ENCODE data around the gene ZNF106. TPM values are rescaled to one million over a fixed set of nuclear protein-coding genes. Genes with fewer than 3 reads are reported as not detected.
A peak's percentile ranks its signal among the peaks of the same experiment; 100 is the strongest.

The ZNF106 gene
- total RNA-seq, 2 experiments from 2014 or later, result 50.9 to 51.8 TPM

DNA sequence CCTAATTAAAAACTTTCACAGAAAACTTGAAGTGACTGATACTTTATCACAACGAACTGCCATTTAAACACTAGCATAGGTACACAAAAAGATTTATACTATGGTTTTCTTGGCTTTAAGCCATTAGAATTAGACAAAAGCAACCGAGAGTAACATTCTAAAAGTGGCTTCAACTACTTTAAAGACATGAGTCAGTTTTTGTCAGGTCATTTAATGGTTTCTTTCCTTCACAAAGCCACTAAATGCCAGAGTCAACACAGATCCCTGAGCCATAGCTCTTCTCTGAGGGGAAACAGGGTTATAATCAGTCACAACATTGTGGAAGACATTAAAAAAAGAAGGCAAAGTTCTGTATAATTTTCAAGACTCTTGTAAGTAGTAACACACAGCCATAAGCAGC, 77.0 kb downstream of the ZNF106 start:
- H3K27ac Mint-ChIP-seq, result no peak overlapping the region
- no peaks in the 10 kb centered on the region for H3K27me3 Mint-ChIP-seq
- peaks cover 1% of the 10 kb centered on the region for H3K4me1 Mint-ChIP-seq
- DNase-seq, result no peak
- no peaks in the 10 kb centered on the region for H3K9me3 Mint-ChIP-seq
- POLR2A ChIA-PET, result no interaction called here
- ATAC-seq (ENCODE audit: low read depth), result no peak
- H3K36me3 Mint-ChIP-seq, result peaks cover 11% of the 10 kb centered on the region
- H3K4me3 Mint-ChIP-seq, result no peak overlapping the region

DNA sequence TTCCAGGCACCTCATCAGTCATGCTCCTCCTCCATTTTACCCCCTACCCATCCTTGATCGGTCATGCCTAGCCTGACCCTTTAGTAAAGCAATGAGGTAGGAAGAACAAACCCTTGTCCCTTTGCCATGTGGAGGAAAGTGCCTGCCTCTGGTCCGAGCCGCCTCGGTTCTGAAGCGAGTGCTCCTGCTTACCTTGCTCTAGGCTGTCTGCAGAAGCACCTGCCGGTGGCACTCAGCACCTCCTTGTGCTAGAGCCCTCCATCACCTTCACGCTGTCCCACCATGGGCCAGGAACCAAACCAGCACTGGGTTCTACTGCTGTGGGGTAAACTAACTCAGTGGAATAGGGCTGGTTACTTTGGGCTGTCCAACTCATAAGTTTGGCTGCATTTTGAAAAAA, 79.1 kb downstream of the ZNF106 start:
- Mint-ChIP-seq H3K4me1 (no peaks in the 10 kb centered on the region), H3K4me3 (no peak overlapping the region), H3K9me3 (no peaks in the 10 kb centered on the region), H3K36me3 (peaks cover 5% of the 10 kb centered on the region), H3K27me3 (no peaks in the 10 kb centered on the region), H3K27ac (no peak overlapping the region)
- DNase-seq, result no peak
- POLR2A ChIA-PET, result no interaction called here
- no peak for ATAC-seq (ENCODE audit: low read depth)

DNA sequence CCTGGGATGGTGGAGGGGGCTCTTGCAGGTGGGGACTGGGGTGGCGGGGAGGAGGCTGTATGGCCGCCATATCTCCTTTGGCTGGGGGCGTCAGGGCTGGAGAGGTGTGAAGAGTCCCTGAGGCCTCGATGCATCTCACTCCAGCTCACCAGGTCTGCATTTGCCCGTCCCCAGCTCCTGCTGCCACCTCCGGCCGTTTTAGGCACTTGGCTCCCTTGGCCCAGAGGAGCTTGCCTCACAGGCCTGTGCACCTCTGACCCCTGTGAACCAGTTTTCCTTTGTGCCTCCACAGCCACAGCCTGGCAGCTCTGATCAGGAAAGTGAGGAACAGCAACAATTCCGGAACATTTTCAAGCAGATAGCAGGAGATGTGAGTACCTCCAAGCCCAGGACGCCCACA, 81.9 kb downstream of the ZNF106 start:
- H3K36me3 Mint-ChIP-seq, result peaks cover 1% of the 10 kb centered on the region
- H3K27me3 Mint-ChIP-seq, result no peaks in the 10 kb centered on the region
- no peak for ATAC-seq (ENCODE audit: low read depth)
- H3K9me3 Mint-ChIP-seq, result no peaks in the 10 kb centered on the region
- H3K27ac Mint-ChIP-seq, result no peak overlapping the region
- no peaks in the 10 kb centered on the region for H3K4me1 Mint-ChIP-seq
- POLR2A ChIA-PET, result interaction anchor here (1.0 kb wide), 1 partner anchor 201 kb away, joined by 3 read pairs; the partner anchor contains the start of gene VPS39
- no peak overlapping the region for H3K4me3 Mint-ChIP-seq
- DNase-seq, result no peak

DNA sequence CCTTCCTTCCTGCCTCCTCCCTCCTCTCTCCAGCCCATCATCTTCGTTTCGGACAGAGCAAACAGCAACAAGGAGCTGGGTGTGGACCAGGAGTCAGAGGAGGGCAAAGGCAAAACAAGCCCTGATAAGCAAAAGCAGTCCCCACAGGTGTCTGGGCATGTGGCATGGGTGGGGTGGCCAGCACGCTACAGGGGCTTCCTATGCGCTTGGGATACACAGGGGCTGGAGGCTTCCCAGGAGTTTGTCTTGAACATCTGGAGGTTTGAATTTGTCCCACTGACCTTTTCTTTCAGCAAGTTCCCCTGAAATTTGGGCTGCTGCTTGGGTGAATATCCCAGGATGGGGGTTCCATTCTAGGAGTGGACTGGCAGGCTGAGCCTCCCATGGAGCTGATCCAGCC, 82.8 kb downstream of the ZNF106 start:
- no peak for DNase-seq
- POLR2A ChIA-PET, result interaction anchor here (1.0 kb wide), 1 partner anchor 200 kb away, joined by 3 read pairs; the partner anchor contains the start of gene VPS39
- peaks cover 2% of the 10 kb centered on the region for H3K4me1 Mint-ChIP-seq
- no peak for ATAC-seq (ENCODE audit: low read depth)
- H3K4me3 Mint-ChIP-seq, result no peak overlapping the region
- no peak overlapping the region for H3K27ac Mint-ChIP-seq
- no peaks in the 10 kb centered on the region for H3K9me3 Mint-ChIP-seq
- H3K36me3 Mint-ChIP-seq, result peaks cover 1% of the 10 kb centered on the region
- no peaks in the 10 kb centered on the region for H3K27me3 Mint-ChIP-seq

DNA sequence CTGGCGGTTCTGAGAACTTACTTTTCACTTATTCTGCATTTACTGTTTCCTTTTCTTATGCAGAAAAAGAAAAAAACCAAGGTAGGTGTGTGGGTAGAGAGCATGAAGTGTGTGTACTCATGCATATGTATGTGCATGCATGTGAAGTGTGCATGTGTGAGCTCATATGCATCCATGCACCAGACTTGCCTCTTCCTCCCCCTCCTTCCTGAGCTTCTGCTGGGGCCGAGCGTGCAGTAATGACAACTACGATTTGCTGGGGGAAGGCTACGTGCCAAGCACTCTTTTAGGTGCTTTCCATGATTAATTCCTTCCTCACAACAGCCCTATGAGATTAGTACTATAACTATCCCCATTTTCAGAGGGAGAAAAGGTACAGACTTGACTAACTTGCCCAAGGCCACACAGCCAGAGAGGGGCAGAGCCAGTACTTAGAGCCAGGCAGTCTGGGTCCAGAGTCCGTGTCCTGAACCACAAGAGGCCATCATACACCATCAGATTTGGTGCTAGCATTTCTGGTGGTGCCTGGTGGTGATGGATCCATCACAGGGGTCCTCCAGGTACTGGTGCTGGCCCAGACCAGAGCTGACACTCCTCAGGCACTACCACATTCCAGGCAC, 85.0 kb downstream of the ZNF106 start:
- Mint-ChIP-seq H3K4me3 (no peak overlapping the region), H3K4me1 (peaks cover 18% of the 10 kb centered on the region), H3K9me3 (no peaks in the 10 kb centered on the region), H3K36me3 (peaks cover 1% of the 10 kb centered on the region), H3K27ac (no peak overlapping the region), H3K27me3 (no peaks in the 10 kb centered on the region)
- DNase-seq (no peak), ATAC-seq (ENCODE audit: low read depth) (no peak)
- POLR2A ChIA-PET, result no interaction called here

DNA sequence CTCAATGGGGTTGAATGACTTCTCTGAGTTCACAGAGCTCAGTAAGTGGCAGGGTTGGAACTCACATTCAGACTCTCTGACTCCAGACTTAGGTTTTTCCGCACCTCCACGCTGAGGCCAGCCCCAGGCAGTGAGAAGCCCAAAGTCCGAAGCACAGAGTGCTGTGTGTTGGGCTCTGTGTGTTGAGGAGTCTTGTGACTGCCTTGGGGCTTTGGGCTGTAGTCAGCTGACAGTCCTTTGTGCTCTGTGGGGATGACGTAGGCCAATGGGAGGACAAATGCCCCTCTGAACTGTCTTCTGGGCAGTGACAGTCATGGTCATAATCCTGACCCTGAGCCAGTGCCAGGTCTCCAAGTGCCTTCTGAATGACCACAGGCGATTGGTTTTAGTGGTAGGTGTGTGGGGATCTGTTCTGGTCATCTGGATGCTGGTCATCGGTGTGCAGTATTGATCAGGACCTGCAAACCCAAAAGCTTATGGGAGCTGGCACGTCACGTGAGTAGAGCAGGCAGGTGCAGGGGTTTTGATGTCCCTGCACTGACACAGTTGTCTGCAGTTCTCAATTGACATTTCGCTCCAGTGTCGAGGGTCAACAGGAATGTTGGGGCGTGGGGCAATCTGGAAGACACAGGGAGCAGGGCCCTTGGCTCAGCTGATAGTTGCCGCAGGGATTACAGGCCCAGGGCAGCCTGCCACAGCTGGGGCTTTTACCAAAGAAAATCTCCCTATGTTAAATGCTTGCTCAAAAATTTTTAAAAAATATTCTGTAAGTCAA, 86.3 kb downstream of the ZNF106 start:
- Mint-ChIP-seq H3K27me3 (no peaks in the 10 kb centered on the region), H3K27ac (no peak overlapping the region), H3K36me3 (peaks cover 1% of the 10 kb centered on the region), H3K4me3 (no peak overlapping the region), H3K9me3 (no peaks in the 10 kb centered on the region), H3K4me1 (peaks cover 18% of the 10 kb centered on the region)
- POLR2A ChIA-PET, result no interaction called here
- ATAC-seq (ENCODE audit: low read depth) (no peak), DNase-seq (no peak)

DNA sequence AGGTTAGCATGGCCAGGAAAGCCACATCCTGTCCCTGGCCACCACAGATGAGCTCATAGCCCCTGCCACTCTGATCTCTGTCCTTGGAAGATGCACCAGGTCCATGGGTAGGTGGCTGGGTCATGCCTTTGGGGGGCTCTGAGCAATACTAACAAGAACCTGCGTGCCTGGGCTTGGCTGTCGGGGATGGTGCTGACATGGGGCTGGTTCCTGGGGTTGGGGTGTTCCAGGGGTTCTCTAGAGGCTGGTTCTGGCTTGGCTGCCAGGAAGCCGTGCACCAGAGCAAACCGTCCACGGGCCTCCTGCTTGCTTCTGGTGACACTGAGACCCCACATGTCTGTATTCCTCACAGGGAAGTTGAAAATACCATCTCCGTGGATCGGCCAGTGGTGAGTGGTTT, 87.6 kb downstream of the ZNF106 start:
- Mint-ChIP-seq H3K9me3 (no peaks in the 10 kb centered on the region), H3K27me3 (no peaks in the 10 kb centered on the region), H3K4me3 (no peak overlapping the region), H3K36me3 (peaks cover 4% of the 10 kb centered on the region), H3K4me1 (peaks cover 18% of the 10 kb centered on the region), H3K27ac (peak overlapping the region; percentile 15)
- POLR2A ChIA-PET, result no interaction called here
- no peak for DNase-seq
- no peak for ATAC-seq (ENCODE audit: low read depth)

DNA sequence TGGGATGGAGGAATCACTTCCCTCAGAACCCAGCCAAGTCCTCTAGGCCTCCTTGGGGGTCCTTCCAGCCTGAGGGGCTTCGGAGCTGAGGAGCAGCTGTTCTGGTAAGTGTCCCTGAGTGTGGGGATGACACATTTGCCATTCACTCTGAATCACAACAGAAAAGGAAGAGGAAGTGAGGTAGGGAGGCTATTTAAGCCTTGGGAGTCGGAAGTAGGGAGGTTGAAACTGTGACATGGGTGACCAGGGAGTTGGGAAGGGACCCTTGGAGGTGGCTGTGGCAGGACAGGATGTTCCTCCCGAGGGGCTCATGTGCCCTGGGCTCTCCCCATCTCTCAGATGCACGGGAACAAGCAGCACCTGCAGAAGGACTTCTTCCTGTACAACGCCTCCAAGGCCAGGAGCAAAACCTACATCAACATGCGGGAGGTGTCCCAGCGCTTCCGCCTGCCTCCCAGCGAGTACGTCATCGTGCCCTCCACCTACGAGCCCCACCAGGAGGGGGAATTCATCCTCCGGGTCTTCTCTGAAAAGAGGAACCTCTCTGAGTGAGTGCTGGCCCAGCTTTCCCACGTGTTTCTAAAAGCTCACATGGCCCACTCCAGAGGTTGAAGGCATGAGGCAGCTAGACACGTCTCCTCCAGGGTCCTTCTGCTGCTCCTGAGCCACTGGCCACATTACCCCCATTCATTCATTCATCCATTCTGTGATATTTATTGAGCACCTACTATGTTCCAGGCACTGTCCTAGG, 88.3 kb downstream of the ZNF106 start:
- ATAC-seq (ENCODE audit: low read depth) (no peak), DNase-seq (no peak)
- peak overlapping the region; percentile 61 for H3K27ac Mint-ChIP-seq
- no peaks in the 10 kb centered on the region for H3K9me3 Mint-ChIP-seq
- H3K4me1 Mint-ChIP-seq, result peaks cover 18% of the 10 kb centered on the region
- no peak overlapping the region for H3K4me3 Mint-ChIP-seq
- peaks cover 4% of the 10 kb centered on the region for H3K36me3 Mint-ChIP-seq
- POLR2A ChIA-PET, result no interaction called here
- H3K27me3 Mint-ChIP-seq, result no peaks in the 10 kb centered on the region

DNA sequence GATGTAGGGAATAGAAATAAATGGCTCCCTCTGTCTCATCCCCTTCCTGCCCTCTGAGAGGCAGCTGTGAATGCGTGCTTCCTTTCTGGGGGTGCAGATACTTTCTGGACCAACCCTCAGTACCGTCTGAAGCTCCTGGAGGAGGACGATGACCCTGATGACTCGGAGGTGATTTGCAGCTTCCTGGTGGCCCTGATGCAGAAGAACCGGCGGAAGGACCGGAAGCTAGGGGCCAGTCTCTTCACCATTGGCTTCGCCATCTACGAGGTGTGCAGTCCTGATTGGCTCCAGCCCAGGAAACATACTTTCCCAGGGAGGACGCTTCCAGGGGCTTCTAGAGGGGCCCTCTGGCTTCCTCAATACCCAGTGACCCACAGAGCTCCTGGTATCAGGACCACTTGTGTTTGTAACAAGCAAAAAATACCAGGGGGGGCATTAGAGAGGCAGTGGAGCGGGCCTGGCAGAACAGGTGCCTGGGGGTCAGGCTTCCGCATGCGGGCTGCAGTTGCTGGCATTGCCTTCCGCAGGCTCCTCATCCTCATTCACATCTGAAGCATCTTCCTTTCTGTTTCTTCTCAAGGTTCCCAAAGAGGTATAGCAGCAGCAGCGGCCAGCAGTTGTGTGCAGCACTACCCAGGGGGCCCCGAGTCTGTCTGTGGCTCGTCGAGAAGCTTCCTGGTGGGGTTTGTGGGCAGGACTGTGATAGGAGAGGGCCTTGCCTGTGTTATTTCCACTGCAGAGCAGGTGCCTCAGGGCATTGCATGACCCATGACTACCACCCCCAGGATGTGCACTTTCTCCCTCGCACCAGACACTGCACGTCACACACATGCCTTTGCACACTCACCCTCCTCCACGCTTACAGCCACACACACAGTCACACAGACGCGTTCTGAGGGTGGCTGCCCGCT, 89.1 kb downstream of the ZNF106 start:
- peak overlapping the region; percentile 61 for H3K27ac Mint-ChIP-seq
- no peaks in the 10 kb centered on the region for H3K27me3 Mint-ChIP-seq
- ATAC-seq (ENCODE audit: low read depth) (peak; percentile 83), DNase-seq (no peak)
- POLR2A ChIA-PET, result no interaction called here
- no peaks in the 10 kb centered on the region for H3K9me3 Mint-ChIP-seq
- peaks cover 4% of the 10 kb centered on the region for H3K36me3 Mint-ChIP-seq
- H3K4me1 Mint-ChIP-seq, result peaks cover 18% of the 10 kb centered on the region
- peak overlapping the region; percentile 63 for H3K4me3 Mint-ChIP-seq

DNA sequence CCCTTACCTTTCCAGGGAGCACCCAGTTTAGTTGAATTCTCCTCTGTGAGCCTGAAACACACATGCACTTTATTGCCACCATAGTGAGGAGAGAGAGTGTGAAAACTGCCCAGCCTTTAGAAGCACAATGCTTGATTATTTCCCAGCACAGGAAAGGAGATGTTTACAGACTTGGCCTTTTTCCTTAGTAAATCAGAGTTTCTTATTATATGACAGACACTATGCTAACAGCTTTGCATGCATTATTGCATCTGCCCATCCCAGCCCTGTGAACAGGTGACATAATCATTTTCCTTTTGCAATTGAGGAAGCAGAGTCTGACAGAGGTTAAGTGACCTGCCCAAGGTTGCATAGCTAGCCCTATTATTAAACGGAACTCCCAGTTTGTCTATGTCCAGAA, 95.1 kb downstream of the ZNF106 start:
- H3K4me1 Mint-ChIP-seq, result no peaks in the 10 kb centered on the region
- ATAC-seq (ENCODE audit: low read depth), result no peak
- POLR2A ChIA-PET, result no interaction called here
- H3K4me3 Mint-ChIP-seq, result no peak overlapping the region
- peaks cover 2% of the 10 kb centered on the region for H3K36me3 Mint-ChIP-seq
- DNase-seq, result no peak
- no peaks in the 10 kb centered on the region for H3K27me3 Mint-ChIP-seq
- H3K9me3 Mint-ChIP-seq, result no peaks in the 10 kb centered on the region
- H3K27ac Mint-ChIP-seq, result no peak overlapping the region

DNA sequence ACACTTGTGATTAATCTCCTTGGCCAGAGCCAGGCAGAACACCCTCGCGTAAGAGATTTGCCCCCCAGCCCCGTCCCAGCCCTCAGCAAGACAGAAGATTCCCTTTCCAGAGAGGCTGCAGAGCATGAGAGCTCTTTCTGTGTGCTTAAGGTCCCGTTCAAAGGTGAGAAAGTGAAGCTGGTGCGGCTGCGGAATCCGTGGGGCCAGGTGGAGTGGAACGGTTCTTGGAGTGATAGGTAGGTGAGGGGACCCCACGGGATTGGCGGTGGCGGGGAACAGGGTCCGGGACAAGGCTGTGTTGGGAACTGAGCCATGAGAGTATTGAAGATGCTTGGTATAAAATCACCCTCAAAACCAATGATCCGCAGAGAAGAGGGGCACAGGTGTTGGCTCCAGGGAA, 96.8 kb downstream of the ZNF106 start:
- ATAC-seq (ENCODE audit: low read depth), result no peak
- Mint-ChIP-seq H3K36me3 (peaks cover 2% of the 10 kb centered on the region), H3K4me3 (no peak overlapping the region), H3K9me3 (no peaks in the 10 kb centered on the region), H3K4me1 (no peaks in the 10 kb centered on the region), H3K27ac (no peak overlapping the region), H3K27me3 (no peaks in the 10 kb centered on the region)
- no peak for DNase-seq
- POLR2A ChIA-PET, result no interaction called here

DNA sequence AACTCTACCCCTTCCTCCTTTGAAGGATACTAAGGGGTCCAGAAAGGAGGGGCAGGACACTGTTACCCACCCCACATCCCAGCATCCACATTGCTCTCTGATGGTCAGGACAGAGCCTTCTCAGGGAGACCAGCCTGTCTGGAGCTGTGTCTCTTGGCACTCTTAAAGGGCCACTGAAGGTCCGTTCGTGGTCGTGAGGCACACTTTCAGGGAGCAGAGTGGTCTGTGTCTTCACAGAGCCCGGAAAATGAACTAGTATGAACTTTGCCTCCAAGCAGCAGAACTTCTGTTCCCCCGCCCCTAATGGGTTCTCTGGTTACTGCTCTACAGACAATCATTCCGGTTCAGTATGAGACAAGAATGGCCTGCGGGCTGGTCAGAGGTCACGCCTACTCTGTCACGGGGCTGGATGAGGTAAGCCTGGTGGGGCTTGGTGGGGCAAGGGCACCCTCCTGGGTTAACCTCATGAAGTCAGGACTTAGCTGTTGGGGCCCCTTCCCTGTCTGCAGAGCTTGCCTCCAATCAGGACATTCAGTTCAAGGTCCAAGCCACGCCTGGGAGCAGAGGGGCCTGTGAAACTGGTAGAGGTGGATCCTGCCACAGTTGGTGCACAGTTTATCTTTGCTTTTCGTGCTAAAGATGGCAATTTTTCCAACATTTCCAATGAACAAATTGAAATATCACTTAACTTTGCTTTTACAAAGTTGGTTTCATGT, 98.5 kb downstream of the ZNF106 start:
- H3K27me3 Mint-ChIP-seq, result no peaks in the 10 kb centered on the region
- POLR2A ChIA-PET, result interaction anchor here (0.8 kb wide), 1 partner anchor 18 kb away, joined by 3 read pairs; no protein-coding TSS in a partner anchor
- no peak overlapping the region for H3K4me3 Mint-ChIP-seq
- H3K4me1 Mint-ChIP-seq, result no peaks in the 10 kb centered on the region
- ATAC-seq (ENCODE audit: low read depth) (no peak), DNase-seq (no peak)
- H3K36me3 Mint-ChIP-seq, result no peaks in the 10 kb centered on the region
- H3K9me3 Mint-ChIP-seq, result no peaks in the 10 kb centered on the region
- H3K27ac Mint-ChIP-seq, result no peak overlapping the region
